HK-2 (cell line): ENCODE results near the gene HARBI1.

Experiments used
- DNase-seq: peaks from one replicate; pipeline ENCODE4 v3.0.0-alpha.2; 2018; ENCODE audit not compliant: unreplicated experiment

The HARBI1 gene

DNA sequence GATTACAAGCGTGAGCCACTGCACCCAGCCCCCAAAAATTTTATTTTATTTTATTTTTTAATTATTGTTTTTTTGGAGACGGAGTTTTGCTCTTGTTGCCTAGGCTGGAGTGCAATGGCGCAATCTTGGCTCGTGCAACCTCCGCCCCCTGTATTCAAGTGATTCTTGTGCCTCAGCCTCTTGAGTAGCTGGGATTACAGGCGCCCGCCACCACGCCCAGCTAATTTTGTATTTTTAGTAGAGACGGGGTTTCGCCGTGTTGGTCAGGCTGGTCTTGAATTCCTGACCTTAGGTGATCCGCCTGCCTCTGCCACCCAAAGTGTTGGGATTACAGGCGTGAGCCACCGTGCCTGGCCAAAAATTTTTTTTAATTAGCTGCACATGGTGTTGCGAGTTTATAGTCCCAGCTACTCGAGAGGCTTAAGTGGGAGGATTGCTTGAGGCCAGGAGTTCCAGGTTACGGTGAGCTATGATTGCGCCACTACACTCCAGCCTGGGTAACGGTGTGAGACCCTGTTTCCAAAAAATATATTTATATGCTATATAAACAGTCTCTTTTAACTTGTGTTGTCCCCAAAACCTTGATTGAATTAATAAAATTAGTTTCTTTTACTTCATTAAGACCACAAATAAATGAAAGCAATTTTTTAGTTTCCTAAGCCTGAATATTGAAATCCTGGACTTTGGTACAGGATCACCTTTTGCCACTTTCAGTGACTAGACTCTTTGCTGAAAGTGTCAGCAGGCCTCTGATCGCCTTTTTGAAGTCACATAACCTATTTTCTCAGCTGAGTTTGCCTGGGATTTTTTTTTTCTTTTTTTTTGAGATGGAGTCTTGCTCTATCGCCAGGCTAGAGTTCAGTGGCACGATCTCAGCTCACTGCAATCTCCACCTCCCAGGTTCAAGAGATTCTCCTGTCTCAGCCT is 16.5 kb upstream of the HARBI1 start:
- no peak for DNase-seq

DNA sequence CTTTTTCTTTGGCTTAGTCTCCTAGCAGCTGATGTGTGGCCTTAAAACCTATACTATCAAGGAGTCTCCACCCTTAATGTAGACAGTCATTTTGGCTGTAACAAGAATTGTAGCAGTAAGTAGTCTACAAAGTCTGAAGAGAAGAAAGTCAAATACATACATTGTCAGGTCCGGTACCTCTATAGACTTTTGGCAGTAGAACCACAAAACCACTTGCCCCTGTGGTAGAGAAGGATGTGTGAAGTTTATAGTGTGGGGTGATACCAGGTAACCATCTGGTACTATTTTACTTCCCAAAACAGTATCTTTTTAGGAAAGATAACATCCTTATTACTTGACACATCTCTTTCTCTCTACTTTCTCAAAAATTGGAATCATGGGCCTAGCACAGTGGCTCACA is 15.5 kb upstream of the HARBI1 start:
- DNase-seq, result no peak

DNA sequence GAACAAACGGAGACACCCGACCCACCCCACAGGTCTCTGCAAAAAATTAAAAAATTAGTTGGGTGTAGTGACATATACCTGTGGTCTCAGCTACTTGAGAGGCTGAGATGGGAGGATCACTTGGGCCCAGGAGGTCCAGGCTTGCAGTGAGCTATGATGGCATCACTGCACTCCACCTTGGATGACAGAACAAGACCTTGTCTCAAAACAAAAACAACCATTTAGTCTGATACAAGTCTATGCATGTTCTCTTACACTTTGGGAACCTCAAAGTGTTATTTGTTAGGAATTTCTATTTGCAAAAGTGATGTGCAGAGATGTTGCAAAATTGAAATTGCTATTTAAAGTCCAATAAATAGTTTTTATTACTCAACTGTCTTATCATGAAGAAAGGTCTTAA is 14.6 kb upstream of the HARBI1 start:
- DNase-seq, result no peak

DNA sequence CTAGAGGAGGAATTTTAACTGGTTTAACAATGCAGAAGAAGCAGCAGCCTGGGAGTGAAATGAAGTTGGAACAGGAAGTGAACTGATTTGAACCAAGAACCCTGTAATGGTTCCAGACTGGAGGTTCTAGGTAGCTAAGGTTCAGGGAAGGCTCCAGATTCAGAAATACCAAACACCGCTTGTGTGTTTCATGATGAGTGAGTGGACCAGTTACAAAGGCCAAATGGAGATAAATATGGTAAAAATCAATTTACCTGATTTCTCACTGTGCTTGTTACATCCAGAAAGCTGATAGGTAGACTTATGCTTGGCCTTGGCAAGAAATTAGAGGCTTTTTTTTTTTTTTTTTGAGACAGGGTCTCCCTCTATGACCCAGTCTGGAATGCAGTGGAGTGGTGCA is 13.2 kb upstream of the HARBI1 start:
- DNase-seq, result no peak

DNA sequence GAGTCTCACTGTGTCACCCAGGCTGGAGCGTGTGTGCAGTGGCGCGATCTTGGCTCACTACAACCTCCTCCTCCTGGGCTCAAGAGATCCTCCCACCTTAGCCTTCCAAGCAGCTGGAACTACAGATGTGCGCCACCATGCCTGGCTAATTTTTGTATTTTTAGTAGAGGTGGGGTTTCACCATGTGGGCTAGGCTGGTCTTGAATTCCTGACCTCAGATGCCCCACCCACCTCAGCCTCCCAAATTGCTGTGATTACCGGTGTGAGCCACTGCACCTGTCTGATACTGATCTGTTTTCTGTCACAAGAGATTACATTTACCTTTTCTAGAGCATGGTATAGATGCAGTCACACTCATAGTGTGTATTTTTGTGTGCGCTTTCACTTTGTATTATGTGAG is 11.9 kb upstream of the HARBI1 start:
- DNase-seq, result no peak

DNA sequence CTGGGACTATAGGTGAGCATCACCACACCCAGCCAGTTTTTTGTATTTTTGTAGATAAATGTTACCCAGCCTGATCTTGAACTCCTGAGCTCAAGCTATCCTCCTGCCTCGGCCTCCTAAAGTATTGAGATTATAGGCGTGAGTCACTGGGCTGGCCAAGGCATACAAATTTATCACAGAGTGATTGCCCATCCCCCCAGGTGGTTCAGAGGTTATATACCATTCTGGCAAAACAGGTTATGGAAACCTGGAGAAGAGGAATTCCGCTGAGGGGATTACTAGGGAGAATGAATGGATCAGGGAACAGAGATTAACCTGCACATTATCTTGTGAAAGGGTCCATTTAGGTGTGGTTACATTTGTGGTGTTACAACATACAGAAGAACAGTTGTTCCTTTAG is 8.4 kb upstream of the HARBI1 start:
- DNase-seq, result no peak

DNA sequence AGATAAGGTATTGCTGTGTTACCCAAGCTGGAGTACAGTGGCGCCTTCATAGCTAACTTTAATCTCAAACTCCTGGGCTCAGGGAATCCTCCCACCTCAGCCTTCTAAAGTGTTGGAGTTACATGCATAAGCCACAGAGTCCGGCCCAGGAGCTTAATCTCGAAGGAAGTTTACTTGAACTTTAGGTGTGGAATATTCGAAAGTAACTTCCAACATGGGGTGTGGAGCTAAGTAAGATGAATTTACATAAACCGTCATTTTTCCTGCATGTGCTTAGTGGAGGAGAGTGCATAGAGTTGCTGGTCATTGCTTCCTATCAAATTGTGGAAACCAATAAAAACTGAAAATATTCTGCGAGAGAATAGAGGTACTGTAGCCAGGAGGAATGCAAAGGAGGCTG is 1.8 kb upstream of the HARBI1 start:
- DNase-seq, result no peak

DNA sequence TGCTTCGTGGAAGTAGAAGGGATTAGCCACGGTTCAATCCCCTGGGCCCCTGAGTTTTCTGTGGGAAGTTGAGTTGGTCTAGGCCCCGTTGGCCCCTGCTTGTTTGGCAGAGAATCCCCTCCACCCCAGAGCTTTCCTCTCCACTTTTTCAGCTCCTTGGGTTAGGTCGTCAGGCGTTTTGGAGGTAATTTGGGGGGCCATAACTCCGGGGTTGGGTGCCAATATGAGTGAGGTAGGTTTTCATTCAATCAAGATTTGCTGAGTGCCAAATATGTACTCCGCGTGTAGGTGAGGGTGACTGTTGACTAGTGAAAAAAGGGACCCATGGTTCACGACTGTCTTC is 916 bp upstream of the HARBI1 start:
- DNase-seq, result no peak

DNA sequence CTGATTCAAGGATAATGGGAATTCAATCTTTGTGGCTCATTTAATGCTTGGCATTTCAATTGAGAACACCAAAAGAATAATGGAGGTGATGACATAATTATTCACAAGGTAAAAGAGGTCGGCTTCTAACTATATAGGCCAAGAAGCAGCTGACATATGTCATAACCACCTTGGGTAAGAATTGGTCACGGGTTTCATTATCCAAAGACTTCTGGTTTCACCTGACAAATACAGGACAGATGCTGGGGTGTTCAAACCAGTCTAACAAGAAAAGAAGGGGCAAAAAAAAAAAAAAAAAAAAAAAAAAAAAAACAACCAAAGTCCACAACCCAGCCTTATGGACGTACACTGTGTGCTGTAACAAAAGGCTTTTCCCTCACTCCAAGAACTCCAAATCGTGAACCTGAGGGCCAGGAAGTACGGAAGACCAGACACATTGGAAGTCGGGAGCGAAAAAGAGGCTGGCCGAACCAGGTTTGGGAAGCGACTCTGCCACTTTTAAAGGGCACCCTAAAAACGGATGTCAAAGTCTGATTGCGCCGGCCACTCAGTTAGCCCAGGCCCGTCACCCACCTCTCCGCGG is 385 bp downstream of the HARBI1 start:
- no peak for DNase-seq

DNA sequence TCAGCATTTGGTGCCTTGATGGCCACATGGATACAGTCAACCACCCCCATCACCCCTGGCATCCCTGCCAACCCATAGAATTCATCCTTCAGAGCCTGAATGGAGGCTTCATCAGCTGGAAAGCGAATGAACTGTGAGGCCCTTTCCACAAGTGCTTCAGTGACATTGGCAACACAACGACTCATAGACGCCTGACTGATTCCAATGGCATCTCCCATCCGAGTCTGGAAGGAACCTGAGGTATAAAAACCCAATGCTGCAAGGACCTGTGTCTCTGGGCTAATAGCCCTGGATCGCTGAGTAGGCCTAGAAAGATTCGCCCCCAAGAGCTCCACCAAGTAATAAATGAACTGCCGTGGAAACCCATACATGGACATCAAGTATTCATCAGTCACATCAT is 1.3 kb downstream of the HARBI1 start:
- no peak for DNase-seq

DNA sequence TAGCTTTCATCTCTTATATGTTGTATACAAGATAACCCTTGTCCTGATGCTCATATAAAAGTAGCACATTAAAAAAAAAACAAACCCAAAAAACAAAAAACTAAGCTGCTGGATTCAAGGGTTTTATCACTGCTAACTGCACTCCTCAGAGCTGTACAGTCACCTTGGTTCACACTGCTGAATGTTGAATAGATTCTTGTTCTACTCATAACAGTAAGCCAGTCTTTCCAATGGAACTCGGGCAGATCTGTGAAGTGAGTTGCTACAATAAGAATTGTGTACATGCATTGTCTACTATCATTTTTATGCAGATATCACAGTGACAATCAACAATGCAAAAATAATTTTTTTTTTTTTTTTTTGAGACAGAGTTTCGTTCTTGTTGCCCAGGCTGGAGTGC is 4.7 kb downstream of the HARBI1 start:
- no peak for DNase-seq

DNA sequence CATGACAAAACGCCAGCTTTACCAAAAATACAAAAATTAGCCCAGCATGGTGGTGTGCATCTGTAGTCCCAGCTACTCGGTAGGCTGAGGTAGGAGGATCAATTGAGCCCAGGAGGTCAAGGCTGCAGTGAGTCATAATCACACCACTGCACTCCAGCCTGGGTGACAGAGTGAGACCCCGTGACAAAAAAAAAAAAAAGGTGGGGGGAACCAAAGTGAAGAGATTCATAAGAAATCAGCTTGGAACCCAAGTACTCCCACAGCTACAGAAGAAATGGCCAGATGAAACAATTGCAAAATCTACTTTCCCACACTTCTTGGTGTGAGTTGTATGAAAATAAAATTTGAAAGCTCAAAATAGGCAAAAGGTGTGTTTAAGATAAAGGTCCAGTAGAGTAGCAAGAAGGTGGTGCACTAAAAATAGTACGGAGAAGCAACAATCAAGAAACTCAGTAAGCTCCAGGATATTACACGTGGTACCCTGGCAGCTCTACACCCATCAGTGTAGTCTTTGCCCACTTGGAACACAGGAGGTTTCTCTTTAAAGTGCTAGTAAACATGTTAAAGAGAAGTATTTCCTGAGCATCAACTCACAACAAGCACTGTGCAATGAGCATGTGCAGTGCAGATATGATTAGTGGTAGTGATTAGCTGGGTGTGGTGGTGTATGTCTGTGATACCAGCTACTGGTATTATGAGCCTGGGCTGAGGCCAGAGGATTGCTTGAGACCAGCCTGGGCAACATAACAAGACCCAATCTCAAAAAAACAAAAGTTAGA is 5.3 kb downstream of the HARBI1 start:
- no peak for DNase-seq

DNA sequence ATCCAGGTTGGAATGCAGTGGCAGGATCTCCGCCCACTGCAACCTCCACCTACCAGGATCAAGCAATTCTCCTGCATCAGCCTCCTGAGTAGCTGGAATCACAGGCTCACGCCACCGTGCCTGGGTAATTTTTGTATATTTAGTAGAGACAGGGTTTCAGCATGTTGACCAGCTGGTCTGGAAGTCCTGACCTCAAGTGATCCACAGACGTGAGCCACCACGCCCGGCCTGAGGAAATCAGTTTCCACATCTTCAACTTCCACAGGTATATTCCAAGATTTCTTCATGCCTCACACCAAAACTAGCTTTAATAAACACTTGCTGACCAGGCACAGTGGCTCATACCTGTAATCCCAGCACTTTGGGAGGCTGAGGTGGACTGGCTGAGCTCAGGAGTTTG is 7.6 kb downstream of the HARBI1 start:
- DNase-seq, result no peak

DNA sequence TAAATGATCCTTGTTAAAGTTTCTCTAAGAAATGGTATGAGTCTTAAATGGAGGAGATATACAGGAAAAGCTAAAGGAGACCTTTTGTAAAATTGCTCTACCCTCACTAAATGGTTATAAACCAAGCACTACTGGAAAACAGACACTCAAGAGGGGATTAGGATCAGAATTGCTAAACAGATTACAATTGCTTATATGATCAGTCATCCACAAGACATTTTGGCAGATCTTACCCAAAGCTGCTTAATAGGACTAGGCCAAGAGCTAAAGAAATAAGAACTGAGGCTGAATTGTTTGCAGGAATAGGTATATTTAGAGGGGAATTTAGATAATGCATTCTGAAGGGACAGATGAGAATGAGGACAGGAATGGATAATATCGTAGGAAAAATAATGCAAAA is 9.5 kb downstream of the HARBI1 start:
- no peak for DNase-seq

DNA sequence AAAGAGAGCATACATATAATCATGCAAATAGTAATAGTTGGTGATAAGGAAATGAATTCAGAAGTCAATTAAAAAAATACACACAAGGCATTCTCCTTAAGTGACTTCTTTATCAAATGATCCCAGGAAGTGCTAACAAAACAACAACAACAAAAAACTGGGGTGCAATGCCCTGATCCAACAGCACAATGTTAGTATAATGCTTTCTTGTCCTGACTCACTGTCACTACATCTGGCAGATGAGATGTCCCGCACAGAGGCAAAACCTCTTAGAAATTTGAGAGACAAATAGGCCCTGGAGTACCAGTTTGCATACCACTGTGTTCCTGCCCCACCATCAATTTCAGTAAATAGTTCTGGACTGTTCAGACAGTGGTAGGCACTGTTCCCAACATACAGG is 12.2 kb downstream of the HARBI1 start:
- DNase-seq, result no peak

DNA sequence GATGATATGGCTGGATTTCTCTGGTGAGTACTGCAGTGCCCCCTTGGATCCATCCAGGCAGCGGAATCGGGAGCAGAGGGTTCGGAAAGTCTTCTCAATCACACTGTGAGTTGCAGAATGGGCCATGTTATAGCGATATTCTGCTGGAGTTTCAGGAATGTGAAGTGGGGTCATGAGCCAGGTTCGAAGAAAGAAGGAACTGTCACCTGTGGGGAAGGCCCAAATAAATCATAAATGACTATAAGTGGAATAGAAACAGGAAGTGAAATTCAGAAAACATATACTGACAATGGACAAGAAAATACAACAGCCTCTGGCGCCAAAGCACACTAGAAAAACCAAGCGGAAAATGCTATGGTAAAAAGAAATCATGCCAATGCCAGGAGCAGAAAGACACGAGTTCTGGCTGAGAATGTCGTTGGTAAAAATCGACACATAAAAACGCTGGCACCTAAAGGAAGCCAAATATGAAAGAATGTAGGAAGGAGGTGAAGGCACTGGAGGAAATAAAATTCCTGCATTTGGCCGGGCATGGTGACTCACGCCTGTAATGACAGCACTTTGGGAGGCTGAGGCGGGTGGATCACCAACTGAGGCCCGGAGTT is 13.2 kb downstream of the HARBI1 start:
- no peak for DNase-seq

DNA sequence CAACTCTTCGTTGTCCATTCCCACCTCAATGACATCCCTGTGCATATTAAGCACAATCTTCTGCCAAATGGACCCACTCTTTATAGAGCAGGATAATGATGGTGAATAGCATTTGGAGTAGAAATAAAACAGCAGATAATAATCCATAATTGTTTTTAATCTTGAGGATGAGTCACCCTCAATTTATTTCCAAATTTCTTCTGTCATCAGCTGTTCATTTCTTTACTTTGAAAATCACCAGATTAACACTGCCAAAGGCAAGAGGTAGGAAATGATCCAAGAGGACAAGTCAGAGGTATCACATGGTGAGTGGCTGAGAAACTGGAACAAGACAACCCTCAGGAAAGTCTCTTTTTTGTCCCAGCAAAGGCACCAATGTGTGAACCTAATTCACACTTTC is 15.9 kb downstream of the HARBI1 start:
- no peak for DNase-seq

DNA sequence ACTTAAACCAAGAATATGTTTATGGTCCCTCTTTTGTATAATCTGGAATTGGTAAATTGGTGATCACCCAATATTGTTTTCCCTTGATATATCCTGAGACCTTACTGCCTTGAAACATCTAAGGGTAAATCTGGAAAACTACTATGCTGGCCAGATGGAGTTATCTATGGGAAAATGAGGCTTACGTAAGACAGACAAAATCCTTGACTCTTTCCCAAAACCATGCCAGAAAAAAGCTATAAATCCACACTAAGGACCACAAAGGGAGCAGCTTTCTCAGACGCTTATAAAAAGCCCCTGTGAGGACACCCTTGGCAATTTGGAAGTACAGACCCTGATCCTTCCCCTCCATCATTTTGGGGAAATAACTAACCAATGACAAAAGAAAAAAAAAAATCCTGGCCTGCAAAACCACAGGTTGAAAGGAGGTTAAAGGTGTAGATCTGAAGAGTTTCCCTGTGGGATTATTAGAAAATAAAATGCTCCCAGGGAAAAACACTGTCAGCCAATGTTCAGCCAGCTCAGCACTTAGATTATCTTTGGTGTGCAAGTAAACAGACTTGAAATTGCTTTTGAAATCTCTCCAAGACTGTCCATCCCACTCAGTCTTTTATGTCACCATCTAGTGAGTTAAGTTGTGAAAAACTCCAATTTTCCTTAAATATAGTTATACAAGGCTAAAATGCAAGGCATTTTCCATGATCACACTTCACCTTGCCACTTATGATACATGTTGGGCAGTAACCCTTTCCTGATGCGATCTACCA is 16.6 kb downstream of the HARBI1 start:
- DNase-seq, result no peak

DNA sequence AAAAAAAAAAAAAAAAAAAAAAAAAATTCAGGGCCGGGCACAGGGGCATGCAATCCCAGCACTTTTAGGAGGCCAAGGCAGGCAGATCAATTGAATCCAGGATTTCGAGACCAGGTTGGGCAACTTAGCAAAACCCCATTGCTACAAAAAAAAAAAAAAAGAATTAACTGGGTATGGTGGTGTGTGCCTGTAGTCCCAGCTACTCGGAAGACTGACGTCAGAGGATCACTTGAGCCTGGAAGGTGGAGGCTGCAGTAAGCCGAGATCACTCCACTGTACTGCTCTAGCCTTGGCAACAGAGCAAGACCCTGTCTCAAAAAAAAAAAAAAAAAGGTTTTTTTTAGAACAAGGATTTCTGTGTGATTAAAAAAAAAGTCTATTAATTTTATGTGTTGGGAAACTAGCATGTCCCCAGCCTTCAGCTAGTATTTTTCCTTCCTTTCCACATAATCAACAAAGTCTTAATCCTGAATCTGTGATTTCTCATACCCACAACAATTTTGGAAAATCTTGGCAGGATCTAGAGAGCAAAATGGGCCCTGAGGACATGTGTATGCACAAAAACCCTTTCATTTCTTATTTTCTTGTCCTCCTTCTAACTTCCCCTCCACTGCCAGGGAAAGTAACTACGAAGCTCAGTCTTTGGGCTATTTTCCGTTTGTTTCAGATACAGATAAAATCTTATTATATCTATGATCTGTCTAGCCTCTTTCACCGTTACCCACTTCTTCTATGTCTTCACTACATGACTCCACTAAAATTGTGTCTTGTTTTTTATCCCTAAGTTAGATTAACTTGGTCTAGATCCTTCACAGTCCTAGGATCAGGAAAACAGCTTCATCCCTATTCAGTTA is 17.5 kb downstream of the HARBI1 start:
- DNase-seq, result no peak

DNA sequence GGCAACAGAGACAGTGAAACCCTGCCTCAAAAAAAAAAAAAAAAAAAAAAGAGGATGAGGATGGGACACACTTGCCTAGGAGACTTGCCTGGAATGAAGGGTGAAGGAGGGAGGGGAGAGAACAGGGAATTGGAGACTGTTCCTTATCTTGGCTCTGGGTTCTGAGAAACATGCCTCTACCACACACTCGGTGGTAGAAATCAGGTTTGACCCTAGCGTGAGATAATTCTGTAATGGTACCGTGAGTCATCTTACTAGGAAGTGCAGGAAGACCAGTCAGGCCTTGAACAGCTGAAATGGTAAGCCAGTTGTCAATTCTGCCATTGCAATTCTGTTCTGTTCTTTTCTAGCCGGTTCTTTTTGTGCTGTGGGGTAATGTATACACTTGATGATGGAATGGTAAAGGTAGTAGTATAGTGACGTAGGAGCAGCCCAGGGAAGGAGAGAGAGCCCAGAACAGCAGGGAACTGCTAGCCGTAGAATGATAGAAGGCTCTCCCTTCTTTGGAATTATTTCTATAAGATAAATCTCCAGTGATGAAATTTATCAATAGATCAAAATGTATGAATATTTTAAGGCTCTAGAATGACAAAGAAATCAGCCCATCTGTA is 19.3 kb downstream of the HARBI1 start:
- no peak for DNase-seq
